HL-60 (cell line): ENCODE measurements around the gene DIO1.

Experiments
- DNase-seq, 2 experiments: peaks; one replicate each; pipeline ENCODE4 v3.0.0-alpha.2; 2010 to 2020; ENCODE audit warnings: low read depth in 1 of 2, low spot score in 1 of 2
- H3K27ac ChIP-seq: fragments of 250-450 bp; sonication (Bioruptor Pico); replicated peaks from 2 replicates; pipeline ENCODE4 v1.5.1; 2020; ENCODE audit warnings: mild to moderate bottlenecking, moderate library complexity
- H3K27me3 ChIP-seq: fragments of 250-450 bp; sonication (Bioruptor Pico); 2 replicates; pipeline ENCODE4 v1.5.1; 2021; ENCODE audit warnings: mild to moderate bottlenecking, moderate library complexity; ENCODE audit not compliant: insufficient read depth, poor library complexity, severe bottlenecking
- H3K4me3 ChIP-seq: replicated peaks from 2 replicates; pipeline ENCODE4 v1.5.1; 2011; ENCODE audit warnings: mild to moderate bottlenecking, control low read depth, low read length; ENCODE audit not compliant: insufficient read depth
- CTCF ChIP-seq: IDR thresholded peaks from one replicate; pipeline ENCODE4 v1.5.1; 2011; ENCODE audit warnings: low read length, control low read depth, inconsistent platforms; ENCODE audit not compliant: insufficient read depth
- GABPA ChIP-seq: IDR thresholded peaks from 2 replicates; pipeline ENCODE4 v1.6.1; 2012; ENCODE audit warnings: low read depth
- POLR2AphosphoS5 ChIP-seq: IDR thresholded peaks from 2 replicates; pipeline ENCODE4 v1.6.1; 2012; ENCODE audit warnings: low read depth
- REST ChIP-seq: IDR thresholded peaks from 2 replicates; pipeline ENCODE4 v1.6.1; 2012; ENCODE audit warnings: low read depth; ENCODE audit not compliant: insufficient replicate concordance
- SPI1 ChIP-seq: IDR thresholded peaks from 2 replicates; pipeline ENCODE4 v1.6.1; 2012; ENCODE audit warnings: low read depth, mild to moderate bottlenecking, borderline replicate concordance

The DIO1 gene

DNA sequence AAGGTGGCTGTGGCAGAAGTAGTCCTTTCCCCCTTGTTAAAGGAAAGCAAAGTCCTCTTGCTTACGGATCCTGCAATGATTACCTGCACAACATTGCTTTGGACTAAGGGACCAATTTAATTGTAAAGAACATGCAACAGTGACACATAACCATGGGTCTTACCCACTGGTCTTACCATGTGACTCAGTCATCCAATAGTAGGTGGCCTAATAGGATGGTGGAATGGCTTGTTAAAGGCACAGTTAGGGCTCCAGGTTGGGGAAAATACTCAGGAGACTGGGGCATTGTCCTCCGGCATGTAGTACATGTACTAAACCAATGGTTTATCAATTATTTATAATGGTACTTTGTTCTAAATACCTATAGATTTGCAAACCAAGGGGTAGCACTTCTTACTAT is 2.3 kb upstream of the DIO1 start:
- TF ChIP-seq POLR2AphosphoS5 (no peak), GABPA (no peak), CTCF (no peak), REST (no peak), SPI1 (no peak)
- no peak for DNase-seq
- Histone ChIP-seq H3K4me3 (no peak overlapping the region), H3K27ac (no peak overlapping the region), H3K27me3 (no peaks in the 10 kb centered on the region)

- no peak overlapping the region for H3K4me3 ChIP-seq
- TF ChIP-seq POLR2AphosphoS5 (no peak), SPI1 (peak; percentile 88)
- H3K27me3 ChIP-seq, result no peaks in the 10 kb centered on the region
- no peak overlapping the region; the same call in 1 of the 2 replicates for H3K27ac ChIP-seq
- peak; percentile 29 to 64 for DNase-seq
Observed at GRCh38 chr1:53892911-53893310, 1.1 kb upstream of the DIO1 start.

DNA sequence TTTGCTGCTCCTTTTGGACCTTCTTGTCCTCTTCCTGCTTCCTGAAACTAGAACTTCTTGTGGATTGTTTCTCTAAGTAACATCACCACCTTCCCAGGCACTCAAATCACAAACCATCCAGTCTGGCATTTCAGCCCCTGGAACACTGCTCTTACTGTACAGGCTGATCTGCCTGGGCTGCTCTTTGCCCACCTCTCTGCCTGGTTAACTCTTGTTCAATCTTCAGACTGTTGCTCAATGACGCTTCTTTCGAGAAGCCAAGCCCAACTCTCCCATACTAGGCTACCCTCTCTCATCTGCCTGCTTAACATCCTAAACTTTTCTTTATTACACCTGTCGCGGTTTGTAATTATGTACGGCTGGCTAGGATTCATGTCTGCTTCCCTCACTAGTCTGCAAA is 657 bp downstream of the DIO1 start:
- TF ChIP-seq POLR2AphosphoS5 (no peak), GABPA (no peak), CTCF (no peak), SPI1 (no peak), REST (no peak)
- H3K27me3 ChIP-seq, result no peaks in the 10 kb centered on the region
- no peak for DNase-seq
- no peak overlapping the region for H3K4me3 ChIP-seq
- no peak overlapping the region for H3K27ac ChIP-seq

DNA sequence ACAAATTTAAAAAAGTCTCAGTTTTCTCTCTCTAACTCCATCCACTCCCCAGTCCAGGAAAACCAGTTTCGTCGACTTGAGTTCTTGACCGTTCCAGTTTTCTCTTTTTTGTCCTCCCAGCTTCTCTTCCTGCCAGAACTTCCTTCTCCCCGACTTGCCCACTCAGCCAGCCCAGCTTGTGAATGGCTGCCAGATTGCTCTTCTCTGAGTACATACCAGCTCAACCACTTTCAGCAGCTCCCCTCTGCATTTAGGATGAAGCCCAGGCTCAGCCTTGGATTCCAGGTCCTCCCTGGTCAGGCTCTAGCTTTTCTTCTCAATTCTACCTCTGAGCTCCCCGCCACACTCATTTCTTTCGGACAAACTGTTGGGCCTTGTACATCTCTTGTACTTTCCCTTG is 1.4 kb downstream of the DIO1 start:
- Histone ChIP-seq H3K27ac (no peak overlapping the region), H3K4me3 (no peak overlapping the region), H3K27me3 (no peaks in the 10 kb centered on the region)
- no peak for TF ChIP-seq GABPA
- no peak for DNase-seq

DNA sequence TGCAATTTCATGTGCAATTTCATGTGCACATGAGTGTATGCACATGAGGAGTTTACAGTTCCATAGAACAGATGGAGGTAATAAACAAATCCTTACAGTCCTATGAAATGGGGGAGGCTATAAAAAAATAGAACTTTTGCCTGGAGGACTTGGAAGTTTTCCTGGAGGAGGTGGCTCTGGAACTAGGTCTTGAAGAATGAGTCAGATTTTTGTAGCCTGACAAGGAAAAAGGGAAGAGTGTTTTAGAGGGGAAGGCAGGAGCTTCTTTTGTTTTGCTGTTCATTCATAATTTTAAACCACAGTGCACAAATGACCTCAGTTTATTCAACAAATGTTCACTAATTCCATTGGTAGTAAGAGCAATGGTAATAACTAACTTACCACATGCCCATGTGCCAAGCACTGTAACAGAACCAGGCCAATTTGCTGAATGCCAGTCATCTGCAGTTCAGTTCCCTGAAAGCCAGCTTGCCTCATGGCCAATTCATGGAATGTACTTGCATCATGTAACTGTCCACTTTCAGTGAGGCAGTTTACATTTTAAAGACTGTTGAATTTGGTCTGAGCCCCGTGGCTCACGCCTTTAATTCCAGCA is 2.7 kb downstream of the DIO1 start:
- Histone ChIP-seq H3K4me3 (no peak overlapping the region), H3K27me3 (no peaks in the 10 kb centered on the region), H3K27ac (no peak overlapping the region)
- TF ChIP-seq GABPA, result no peak
- TF ChIP-seq CTCF, result no peak
- TF ChIP-seq SPI1, result no peak
- TF ChIP-seq POLR2AphosphoS5, result no peak
- no peak for TF ChIP-seq REST
- DNase-seq, result no peak
